Pons (tissue), 1 donor: Measurements from ENCODE around the gene GNB3.
"Not testable (repeated sequence)": the region's sequence is repeated elsewhere in the genome, so short reads cannot be mapped to it uniquely, and the experiment has no call there.

Experiments used
- DNase-seq: peaks from one replicate; pipeline ENCODE4 v3.0.0-alpha.2; 2016; ENCODE audit warnings: low spot score

Gene GNB3

DNA sequence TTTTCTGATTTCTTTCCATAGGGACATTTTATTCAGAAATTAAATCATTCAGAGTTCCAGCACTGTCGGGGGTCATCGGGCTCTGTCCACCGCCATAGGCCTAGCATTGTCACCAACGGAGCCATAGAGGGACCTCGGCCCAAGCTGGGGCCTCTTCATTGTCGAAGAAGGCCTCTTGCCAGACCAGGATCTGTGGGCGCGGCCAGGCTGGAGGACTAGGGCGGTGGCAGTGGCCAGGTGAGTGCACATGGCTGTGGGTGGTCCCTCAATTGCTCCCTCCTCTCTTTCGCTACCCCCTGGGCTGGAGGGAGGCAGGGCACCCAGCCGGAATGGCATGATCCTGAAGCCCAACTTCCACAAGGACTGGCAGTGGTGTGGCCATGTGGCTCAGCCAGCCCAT is 43.0 kb downstream of the GNB3 start:
- no peak for DNase-seq

DNA sequence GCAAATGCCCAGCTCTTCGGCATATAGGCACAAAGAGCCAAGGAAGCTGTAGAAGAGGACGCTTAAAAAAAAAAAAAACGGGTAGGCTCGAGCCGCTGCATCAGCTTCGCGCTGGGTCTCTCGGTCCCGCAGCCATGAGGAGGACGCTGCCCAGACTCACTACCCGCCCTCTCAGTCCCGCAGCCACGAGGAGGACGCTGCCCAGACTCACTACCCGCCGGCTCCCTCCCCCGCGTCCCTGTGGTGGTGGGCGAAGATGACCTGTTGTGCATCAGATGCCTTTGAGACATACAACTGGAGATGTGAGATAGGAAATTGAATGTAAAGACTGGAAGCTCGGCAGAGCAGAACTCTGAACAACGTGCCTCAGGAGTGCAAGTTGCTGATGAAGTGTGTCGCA is 43.8 kb downstream of the GNB3 start:
- DNase-seq = no peak

DNA sequence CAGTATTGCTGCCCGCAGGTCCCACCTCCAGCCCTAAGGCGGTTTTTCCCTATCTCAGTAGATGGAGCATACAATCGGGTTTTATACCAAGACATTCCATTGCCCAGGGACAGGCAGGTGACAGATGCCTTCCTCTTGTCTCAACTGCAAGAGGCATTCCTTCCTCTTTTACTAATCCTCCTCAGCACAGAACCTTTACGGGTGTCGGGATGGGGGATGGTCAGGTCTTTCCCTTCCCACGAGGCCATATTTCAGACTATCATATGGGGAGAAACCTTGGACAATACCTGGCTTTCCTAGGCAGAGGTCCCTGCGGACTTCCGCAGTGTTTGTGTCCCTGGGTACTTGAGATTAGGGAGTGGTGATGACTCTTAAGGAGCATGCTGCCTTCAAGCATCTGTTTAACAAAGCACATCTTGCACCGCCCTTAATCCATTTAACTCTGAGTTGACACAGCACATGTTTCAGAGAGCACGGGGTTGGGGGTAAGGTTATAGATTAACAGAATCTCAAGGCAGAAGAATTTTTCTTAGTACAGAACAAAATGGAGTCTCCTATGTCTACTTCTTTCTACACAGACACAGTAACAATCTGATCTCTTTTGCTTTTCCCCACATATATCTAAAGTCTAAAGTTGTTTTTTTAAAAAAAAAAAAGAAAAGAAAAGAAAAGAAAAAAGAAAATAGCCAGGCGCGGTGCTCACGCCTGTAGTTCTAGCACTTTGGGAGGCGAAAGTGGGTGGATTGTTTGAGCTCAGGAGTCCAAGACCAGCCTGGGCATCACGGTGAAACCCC is 45.7 kb downstream of the GNB3 start:
- DNase-seq = not testable (repeated sequence)

DNA sequence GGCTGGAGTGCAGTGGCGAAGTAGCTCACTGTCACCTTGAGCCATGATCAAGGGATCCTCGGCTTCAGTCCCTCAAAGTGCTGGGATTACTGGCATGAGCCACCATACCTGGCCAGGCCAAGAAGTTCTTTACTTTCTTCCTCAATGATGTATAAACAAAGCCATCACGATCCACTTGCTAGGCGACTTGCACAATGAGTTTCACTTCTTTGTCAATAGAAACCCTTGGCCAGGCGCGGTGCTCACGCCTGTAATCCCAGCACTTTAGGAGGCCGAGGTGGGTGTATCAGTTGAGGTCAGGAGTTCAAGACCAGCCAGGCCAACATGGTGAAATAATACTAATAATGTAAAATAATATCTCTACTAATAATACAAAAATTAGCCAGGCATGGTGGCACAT is 46.7 kb downstream of the GNB3 start:
- DNase-seq = no peak

DNA sequence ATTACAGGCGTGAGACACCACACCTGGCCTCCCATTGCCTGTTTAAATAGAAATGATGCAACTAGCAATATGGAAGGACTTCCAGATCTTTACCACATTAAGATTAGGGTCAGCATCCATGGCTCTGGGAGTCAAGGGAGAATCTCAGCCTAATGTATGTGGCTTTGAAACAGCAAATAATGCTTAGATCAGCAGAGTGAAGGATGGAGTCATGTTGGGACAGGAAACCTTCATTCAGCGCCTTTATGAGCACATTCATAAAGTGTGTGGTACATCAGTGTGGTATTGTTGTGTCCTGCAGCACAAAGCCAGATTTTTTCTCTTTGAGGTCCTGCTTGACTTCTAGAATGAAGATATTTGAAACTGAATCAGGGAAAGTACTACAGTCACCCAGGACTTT is 47.6 kb downstream of the GNB3 start:
- DNase-seq = no peak

DNA sequence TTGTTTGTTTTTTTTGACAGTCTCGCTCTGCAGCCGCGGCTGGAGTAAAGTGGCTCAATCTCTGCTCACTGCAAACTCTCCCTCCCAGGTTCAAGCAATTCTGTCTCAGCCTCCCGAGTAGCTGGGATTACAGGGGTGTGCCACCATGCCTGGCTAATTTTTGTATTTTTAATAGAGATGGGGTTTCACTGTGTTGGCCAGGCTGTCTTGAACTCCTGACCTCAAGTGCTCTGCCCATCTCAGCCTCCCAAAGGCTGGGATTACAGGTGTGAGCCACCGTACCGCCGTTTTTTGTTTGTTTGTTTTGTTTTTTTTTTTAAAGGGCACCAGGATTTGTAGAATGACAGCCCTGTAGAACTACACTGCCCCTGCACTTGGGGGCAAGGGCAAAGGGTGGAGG is 48.1 kb downstream of the GNB3 start:
- not testable (repeated sequence) for DNase-seq

DNA sequence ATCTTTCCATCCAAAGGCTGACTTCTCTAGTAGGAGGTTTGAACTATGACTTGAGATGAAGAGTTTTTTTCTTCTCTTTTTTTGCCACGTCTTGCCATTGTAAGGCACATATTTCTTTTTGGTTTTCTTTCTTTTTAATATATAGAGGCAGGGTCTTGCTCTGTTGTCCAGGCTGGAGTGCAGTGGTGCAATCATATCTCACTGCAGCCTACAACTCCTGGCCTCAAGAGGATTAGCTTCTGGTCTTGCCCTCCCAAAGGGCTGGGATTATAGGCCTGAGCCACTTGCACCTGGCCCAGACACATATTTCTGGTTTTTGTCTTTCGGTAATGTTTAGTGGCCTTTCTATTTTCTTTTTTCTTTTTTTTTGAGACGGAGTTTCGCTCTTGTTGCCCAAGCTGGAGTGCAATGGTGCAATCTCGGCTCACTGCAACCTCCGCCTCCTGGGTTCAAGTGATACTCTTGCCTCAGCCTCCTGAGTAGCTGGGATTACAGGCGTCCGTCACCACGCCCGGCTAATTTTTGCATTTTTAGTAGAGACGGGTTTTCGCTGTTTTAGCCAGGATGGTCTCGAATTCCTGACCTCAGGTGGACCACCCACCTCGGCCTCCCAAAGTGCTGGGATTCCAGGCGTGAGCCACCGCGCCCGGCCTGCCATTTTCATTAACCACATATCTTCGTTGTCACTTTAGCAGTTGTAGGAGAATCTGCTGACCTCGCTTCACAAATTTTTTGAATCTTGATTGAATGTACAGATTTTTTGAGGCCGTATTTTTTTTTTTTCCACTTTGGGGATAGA is 49.2 kb downstream of the GNB3 start:
- not testable (repeated sequence) for DNase-seq

DNA sequence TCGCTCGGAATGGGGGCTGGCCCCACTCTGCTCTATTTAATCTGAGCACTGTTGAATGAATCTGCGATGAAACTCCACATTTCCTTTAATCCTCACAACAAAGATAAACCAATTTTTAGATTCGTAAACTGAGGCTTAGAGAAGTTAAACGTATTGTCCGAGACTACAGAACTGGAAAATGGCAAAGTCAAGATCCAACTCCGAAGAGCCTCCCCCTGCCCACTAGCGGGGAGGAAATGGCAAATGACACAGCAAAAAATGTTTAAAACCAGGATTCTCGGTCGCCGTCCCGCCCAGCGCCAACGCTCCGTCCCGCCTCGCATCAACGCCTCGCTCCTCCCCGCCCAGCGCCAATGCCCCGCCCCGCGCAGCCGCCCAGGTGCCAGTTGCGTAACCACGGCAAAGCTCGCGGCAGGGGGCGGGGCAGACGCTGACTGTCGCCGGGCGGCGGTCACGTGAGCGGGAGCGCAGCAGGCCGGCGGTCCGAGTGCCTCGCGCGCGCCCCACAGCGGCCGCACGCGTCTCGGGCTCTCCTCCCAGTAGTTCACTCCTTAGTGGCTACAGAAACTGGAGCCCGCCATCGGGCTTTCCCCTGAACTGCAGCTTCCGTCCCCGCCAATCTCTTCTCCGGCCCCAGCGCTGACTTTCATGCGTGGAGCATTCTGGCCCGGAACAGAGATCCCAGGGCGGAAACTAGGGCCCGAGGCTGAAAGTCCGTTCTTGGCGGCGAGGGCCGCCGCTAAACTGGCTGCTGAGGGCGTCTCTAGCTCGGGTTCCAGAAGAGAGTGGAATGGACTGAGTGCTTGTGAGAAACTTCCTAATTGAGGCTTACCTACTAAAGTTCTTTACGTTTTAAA is 50.3 kb downstream of the GNB3 start:
- peak; percentile 94 for DNase-seq

DNA sequence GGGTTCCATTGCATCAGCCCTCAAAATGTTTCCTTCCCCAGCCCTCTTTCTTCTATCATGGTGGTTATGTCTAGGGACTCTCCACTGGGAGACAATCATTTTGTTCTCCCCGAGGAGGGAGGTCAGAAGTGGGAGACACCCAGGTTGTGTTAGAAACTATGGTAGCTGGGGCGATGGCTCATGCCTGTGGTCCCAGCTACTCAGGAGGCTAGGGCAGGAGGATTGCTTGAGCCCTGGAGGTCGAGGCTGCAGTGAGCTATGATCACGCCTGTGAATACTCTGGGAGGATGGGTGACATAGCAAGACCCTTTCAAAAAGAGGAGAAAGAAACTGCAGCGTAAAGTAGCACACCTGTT is 50.9 kb downstream of the GNB3 start:
- DNase-seq = no peak

DNA sequence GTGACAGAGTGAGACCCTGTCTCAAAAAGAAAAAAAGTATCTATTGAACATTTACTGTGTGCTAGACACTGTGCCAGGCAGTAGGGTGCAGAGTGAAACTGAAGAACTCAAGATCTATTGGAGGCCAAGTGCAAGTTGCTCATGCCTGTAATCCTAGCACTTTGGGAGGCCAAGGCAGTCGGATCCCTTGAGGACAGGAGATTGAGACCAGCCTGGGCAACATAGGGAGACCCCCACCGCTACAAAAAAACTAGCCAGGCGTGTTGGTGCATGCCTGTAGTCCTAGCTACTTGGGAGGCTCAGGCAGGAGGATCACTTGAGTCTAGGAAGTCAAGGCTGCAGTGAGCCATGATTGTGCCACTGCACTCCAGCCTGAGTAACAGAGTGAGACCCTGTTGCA is 52.0 kb downstream of the GNB3 start:
- DNase-seq = not testable (repeated sequence)

DNA sequence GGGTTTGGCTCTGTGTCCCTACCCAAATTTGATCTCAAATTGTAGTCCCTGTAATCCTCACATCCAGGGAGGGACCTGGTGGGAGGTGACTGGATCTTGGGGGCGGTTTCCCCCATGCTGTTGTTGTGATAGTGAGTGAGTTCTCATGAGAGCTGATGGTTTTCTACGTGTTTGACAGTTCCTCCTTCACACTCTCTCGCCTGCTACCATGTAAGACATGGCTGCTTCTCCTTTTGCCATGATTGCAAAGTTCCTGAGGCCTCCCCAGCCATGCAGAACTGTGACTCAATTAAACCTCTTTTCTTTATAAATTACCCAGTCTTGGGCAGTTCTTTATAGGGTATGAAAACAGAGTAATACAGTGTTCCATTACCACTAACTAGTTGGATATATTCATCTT is 53.6 kb downstream of the GNB3 start:
- no peak for DNase-seq
